HG02970 (cell line): ENCODE measurements around the gene DENR.
A peak's percentile ranks its signal among the peaks of the same experiment; 100 is the strongest.
"Not testable (repeated sequence)": the region's sequence is repeated elsewhere in the genome, so short reads cannot be mapped to it uniquely, and the experiment has no call there.

Experiments used
- ATAC-seq: cut with Tn5 transposase; IDR thresholded peaks from one replicate; pipeline ENCODE4 v1.9.1; 2021; ENCODE audit warnings: mild to moderate bottlenecking, moderate library complexity, moderate number of reproducible peaks; ENCODE audit not compliant: unreplicated experiment, low FRiP score

Gene DENR, protein sequence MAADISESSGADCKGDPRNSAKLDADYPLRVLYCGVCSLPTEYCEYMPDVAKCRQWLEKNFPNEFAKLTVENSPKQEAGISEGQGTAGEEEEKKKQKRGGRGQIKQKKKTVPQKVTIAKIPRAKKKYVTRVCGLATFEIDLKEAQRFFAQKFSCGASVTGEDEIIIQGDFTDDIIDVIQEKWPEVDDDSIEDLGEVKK

DNA sequence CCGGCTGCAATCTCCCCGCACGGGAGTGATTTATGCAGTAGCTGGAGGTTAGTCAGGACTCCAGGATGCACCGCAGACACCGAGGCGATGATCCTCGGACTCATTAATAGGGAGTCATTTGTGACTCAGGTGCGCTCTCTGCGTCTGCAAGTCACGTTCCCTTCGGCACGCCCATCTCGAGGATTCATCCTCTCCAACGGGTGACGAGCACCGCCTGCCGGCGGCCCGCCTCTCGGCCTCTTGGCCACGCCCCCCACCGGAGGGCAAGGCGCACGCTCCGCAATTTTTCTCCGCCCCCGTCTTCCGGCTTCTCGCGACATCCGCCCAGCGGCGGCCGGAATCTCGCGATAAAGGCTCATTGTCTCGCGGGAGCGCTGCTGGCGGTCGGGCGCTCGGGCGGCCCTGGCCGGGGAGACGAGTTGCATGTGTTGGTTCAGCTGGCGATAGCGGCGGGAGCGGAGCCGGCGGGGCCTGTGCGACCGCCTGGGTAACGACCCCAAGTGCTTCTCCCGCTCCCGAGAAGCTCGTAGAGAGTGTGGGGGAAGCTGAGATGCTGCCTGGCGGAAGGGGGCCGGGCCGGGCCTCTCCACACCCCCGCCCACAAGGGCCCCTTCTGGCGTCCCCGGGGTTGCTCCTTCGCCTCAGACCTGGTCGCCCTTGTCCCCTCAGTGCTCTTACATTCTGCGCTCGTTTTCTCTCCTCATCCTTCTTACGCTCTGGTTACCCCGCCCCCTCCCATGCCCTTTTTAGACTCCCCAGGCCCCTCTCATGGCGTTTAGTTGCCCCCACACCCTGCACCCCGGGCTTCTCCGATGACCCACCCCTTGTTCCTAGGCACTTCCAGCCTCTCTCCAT, at the start of gene DENR:
Gene DENR, plus strand, starts transcription at position 361 of the 855 bp plus-strand sequence. CDS start 878 bp downstream, outside the sequence.
- ATAC-seq: peak; percentile 95

- not testable (repeated sequence) for ATAC-seq
Measured at GRCh38 chr12:122702890-122703611, 49.6 kb upstream of the DENR start, which contains the start of gene HCAR2. TSS of gene HCAR2 (minus strand) at chr12:122703357. CDS start at chr12:122703283, 74 bp downstream.

- ATAC-seq: not testable (repeated sequence)
Measured at GRCh38 chr12:122703841-122704240, 48.8 kb upstream of the DENR start.

DNA sequence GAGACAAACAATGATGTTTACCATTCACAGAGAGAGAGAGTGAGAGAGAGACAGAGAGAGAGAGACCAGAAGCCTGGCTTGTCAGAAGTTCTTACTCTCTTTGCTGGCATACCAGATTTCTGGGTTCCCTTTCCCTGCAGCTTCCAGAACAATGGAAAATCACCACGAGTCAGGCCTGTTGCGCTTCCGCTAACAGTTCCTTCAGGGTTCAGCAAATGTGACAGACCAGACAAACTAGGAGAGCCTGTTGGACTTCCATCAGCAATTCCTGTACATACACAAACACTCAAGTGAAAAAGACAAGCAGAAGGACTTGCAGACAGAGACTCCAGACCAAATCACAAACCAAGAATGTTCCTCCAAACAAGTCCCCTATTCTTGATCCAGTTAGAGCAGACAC, 43.3 kb upstream of the DENR start:
- ATAC-seq: not testable (repeated sequence)

- not testable (repeated sequence) for ATAC-seq
Measured at GRCh38 chr12:122710341-122710740, 42.3 kb upstream of the DENR start.

- not testable (repeated sequence) for ATAC-seq
Measured at GRCh38 chr12:122711266-122711665, 41.4 kb upstream of the DENR start.

GRCh38 chr12:122713491-122714188, 39.0 kb upstream of the DENR start:
- ATAC-seq: not testable (repeated sequence)

GRCh38 chr12:122715211-122715610, 37.4 kb upstream of the DENR start:
- not testable (repeated sequence) for ATAC-seq

- not testable (repeated sequence) for ATAC-seq
Measured at GRCh38 chr12:122716658-122717057, 36.0 kb upstream of the DENR start, which contains the start of gene HCAR3. TSS of gene HCAR3 (minus strand) at chr12:122716811. CDS start at chr12:122716737, 74 bp downstream.

DNA sequence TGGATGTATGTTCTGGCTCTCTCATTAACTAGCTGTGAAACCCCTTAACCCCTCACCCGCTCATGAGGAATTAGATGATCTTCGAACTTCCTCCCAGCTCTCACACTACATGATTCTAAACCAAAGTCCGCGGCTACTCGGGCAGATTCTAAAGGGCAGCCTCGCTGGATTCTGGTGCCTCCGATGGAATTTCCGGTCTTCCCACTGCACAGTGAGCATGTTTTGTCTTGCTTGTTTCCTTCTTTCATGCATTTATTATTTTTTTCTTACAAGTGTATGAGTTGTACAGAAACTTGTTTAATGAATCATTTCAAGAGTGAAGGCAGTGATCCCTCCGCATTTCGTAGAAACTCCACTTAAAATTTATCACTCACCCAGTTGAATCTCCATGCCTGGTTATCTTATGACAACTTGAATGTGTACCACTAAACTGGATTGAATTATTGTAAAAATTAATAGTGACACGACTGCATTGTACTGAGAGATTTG, 31.5 kb upstream of the DENR start:
- no peak for ATAC-seq

GRCh38 chr12:122722387-122722786, 30.2 kb upstream of the DENR start:
- ATAC-seq: no peak

DNA sequence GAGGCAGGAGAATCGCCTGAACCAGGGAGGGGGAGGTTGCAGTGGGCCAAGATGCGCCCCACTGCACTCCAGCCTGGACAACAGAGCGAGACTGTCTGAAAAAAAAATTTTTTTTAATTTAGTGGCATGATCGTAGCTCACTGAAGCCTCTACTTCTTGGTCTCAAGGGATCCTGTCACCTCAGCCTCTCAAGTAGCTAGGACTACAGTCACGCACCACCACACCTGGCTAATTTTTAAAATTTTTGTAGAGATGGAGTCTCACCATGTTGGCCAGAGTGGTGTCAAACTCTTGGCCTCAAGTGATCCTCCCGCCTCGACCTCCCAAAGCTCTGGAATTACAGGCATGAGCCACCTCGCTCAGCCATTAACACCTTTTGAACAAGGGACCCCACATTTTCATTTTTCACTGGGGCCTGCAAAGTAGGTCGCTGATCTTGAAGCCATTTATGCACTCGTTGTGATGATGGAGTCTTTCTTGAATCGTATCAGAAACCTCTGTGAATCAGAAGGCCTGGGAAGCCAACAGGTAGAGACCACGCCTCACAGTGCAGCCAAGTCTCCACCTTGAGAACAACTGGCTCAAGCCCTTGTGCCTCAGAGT, 27.9 kb upstream of the DENR start:
- no peak for ATAC-seq

GRCh38 chr12:122725452-122726079, 27.1 kb upstream of the DENR start:
- ATAC-seq: no peak

DNA sequence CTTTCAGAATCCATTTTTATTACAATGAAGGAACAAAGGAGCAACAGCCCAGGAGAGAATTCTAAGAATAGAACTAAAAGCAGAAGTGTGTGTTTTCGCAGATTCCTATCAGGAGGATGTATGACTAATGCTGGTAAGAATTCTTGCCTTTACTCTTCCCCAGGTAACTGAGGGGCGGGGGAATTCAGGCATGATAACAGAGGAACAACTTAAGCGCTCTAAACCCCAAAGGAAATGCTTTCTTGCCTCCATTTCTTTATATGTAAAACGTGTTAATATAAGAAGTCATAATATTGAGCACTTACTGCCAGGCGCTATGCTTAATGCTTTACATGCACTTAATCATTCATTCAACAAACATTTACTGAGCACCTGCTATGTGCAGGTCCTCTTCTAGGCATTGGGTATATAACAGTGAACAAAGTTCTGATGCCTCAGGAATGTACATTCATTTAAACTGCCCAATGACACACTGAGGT, 26.5 kb upstream of the DENR start:
- no peak for ATAC-seq

DNA sequence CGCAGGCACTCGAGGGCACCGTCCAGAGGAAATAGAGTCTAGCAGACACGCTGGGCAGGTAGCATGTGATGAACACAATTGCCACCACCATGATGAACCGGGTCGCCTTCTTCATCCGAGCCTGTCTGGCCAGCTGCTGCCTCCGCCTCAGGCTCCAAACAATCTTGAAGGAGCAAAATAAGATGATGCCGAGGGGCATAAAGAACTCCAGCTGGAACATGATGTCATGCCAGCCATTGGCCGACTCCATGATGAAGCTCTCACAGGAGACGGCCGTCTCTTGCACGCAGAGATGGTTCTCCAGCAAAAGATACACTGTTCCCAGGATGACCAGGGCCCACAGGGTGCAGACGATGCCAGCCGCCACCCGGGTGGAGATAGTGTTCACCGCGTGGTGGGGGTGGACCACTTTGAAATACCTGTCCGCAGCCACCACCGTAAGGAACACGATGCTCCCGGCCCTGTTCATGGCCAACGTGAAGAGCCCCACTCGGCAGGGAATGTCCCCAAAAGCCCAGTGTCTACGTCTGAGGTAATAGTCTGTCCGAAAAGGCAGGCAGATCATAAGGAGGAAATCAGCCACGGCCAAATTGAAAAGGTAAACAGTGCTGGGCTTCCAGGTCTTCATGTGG, 22.9 kb upstream of the DENR start:
- no peak for ATAC-seq

DNA sequence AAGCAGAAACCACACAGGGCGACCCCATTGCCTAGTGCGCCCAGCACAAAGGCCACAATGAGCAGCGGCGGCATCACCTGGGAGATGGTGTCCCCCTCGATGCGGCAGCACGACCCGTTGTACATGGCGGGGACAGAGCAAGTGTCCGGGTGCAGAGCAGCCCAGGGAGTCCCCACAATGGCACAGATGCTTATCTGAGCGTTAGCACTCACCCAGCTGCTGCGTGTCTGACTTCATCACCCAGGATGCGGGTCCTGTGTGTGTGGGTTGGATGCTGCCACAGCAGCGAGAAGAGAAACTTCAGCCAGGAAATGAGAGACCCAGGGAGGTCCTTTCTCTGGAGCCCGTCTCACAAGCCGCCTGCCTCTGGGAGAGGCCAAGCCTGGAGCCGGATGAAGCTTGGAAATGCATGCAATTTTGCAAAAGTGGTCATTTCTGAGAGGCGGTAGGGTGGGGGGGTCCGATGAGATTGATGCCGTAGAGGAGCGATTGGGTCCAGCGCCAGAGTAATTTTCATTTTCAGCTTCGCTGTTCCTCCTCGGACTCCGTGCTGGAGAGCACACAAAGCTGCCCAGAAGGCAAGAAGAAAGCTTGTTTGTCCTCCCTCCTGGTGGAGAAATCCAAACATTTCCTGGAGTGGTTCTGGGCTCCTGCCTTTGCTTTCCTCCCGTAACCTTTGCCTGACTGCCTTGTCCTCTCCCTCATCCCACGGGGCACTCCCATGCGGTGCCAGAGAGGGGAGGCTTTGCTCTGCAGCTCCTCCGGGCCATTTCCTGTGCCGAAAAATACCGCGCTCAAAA, 22.2 kb upstream of the DENR start, which contains the start of gene HCAR1:
Gene HCAR1, minus strand, starts transcription at position 630 of the 800 bp plus-strand sequence. Its CDS starts 505 bp downstream, at position 125.
- ATAC-seq: no peak

GRCh38 chr12:122732170-122732569, 20.5 kb upstream of the DENR start:
- no peak for ATAC-seq

DNA sequence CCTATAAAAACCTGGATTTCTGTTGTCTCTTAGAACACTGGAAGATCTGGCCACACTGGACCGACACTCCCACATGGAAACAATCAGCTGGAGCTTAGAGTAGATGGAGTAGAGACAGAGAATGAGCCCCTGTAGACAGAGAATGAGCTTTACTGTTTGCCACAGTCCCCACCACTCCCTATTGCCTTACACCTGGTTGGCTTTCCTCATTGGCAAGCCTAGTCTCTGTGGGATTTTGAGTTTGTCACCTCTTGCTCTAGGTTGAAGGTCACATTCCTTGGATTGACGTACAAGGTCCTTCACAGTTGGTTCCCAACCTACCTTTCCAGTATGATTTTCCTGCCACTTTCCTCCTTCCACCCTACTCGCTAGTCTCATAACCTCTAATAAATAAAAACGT, 20.0 kb upstream of the DENR start:
- no peak for ATAC-seq
